ENCODE data around the gene HCN1.
"Not testable (repeated sequence)": the region's sequence is repeated elsewhere in the genome, so short reads cannot be mapped to it uniquely, and the experiment has no call there.

Gene HCN1

DNA sequence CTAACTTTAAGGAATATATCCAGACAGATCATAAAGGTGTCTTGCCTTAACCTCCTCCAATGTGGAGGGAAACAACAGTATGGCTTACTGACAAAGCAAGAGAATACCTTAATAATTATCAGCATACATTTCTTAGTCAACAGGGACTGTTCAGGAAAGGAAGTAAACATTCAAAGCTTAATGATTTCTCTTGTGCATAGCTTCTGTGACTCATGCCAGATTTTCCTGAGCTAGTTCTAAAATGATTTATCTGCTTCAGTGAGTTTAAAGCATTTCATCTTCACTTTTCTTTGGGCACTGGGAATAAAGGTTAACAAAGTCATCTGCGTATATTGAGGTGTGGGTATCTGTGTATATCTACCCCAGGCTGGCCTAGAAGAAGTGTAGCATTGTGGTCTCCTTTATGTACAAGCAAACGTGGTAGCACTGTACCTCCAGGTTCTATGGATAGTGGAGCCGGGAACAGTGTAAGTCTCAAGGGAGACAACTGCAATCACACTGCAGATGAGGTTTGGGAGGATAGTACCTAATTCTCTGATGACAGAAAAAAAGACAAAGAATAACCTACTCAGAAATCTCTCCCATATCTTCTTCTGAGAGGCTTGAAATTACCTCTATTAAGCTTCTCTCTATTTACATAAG is 284.1 kb downstream of the HCN1 start:
- no peak for DNase-seq

DNA sequence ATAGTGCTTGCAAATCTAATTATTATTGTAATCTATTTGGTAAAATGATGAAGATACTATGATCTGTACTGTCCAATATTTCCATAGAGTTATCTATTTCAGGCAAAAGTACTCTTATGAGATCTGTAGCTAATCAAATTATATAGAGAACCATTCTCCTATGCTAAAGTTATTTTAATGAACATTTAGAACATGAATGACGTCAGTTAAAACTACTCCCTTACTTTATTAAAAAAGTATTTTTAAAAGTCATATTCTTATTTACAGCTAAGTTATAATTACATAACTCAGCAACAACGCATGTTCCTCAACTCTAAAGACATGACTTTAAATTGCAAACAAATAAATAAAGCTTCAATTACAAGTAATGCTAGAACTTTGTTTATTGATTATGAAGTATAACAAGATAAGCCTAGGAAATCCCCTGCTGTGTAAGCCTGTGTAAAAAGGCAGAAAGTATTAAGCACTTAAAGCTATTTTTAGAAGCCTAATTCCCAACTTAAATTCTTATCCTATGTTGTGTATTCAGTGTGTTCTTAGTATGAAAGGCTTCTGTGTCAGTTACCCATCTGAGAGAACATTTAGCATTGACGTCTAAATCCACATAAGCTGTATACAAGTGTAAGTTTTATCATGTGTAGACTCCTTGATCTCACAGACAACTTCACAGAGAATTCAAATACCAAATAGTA is 285.7 kb downstream of the HCN1 start:
- no peak for DNase-seq

DNA sequence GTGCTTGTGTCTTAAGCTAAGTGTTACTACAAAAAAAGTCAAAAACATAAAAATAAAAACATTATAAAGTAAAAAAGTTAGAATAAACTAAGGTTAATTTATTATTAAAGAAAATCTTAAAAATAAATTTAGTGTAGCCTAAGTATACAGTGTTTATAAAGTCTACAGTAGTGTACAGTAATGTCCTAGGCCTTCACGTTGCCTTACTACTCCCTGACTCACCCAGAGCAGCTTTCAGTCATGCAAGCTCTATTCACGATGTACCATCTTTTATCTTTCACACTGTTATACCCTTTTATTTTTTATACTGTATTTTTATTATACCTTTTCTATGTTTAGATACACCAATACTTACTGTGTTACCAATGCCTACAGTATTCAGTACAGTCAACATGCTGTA is 288.1 kb downstream of the HCN1 start:
- DNase-seq: no peak

DNA sequence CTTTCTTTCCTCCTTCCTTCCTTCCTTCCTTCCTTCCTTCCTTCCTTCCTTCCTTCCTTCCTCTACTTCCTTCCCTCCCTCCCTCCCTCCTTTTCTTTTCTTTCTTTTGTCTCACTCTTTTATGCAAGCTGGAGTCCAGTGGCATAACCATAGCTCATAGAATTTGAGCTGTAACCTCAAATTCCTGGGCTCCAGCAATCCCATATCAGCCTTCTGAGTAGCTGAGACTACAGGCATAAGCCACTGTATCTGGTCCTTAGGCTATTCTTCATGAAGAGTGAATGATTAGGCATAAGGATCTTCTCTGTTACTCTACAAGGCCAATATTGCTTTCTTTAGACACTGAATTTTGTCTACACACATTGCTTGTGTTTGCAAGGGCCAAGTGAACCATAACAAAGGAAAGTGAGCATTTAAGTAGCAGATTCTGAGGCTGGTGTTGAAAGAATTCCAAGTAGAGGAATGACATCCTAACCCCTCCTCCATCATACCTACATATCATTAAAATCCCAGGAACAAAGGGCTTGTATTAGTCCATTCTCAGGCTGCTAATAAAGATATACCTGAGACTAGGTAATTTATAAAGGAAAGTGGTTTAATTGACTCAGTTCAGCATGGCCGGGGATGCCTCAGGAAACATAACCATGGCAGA is 293.2 kb downstream of the HCN1 start:
- no peak for DNase-seq

DNA sequence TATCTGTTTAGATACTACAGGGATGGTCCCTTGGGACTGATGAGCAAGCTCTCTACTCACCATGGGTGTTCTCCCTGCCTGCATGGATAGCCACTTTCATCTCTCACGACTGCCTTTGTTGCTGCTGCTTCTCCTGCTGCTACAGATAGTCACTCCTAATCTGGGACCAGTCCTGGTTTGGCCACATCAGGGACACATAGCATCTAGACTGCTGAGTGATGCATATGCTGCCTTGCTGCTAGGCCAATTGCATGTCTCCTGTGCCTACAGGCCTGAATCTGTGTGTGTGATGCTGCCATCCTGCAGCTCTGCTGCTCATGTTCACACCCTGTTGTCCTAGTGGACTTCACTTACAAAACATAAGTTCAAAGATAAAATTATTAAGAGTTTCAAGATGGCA is 297.1 kb downstream of the HCN1 start:
- DNase-seq: no peak

DNA sequence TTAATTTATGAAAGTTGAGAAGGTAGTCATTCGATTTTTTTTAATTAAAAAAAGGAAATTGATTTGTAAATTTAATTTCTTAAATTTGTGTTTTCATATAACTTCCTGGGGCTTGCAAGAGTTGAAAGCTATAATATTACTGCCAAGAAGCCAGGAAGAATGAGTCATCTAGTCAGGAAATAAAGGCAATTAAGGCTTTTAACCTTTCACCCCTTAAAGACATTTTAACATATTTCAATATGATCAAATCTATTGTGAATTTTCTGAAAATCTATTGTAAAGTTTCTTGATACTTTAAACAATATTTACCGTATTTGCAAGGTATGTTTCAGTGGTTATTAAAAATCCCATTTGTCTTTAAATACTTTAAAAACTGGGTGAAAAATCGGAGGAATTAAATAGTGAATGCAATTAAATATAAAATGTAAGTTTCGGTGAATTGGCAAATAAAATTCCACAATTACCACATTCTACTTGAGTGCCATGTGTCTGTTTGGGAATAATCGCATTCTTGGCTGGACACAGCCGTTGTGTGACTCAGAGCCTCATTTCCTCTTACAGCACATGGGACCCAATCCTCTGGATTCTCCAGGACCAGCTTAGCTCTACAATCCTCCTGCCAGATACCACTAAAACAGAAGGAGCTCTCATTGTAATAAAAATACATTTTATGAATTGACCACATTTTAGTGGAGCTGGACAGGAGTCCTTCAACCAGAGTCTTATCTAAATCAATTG is 310.7 kb downstream of the HCN1 start:
- no peak for DNase-seq

DNA sequence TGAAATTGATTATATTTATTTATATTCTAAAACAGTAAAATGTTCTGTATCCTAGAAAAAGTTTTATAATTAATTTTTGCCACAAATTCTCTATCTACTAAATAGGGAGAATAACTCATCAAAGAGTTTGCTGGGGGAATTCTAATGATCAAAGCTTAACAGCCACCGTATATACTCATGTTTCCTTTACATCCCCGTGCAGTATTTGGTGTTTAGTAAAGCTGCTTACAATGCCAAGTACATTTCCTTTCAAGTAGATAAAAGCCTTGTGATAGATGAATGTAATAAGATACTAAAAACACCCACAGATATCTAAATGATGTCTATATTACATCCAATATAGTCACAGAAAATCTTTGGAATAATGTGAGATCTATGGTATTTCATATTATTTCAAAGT is 312.2 kb downstream of the HCN1 start:
- no peak for DNase-seq

DNA sequence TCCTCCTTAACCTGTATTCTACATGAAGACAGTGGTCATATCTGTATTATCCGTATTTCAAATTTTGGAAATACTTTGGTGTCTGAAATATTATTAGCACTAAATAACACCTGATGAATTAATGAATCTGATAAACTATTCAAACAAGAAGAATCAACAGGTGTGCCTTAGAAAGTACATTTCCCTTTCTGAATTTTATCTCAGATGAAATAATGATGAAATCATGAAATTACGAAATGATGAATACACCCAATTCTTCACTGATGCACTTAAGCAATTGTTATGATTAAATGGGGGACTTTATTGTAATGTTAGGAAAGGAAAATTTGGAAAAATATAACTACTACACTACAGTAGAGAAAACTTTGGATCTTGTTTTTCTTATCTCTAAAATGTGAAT is 313.6 kb downstream of the HCN1 start:
- DNase-seq: no peak

DNA sequence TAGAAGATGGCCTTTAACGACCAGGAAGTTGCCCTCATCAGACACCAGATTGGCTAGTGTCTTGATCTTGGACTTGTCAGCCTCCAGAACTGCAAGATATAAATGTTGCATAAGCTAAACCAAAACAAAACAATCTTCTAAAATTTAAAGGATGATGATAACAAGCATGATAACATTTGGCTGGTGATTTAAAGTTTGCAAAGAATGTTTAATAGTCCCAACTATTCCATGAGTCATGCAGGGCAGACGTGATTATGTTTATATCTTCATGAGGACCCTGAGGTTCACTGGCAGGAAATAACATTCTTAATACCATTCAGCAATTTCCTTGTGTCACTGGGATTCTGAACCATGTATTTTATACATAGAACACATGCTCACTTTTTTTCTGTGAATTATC is 319.8 kb downstream of the HCN1 start:
- no peak for DNase-seq

DNA sequence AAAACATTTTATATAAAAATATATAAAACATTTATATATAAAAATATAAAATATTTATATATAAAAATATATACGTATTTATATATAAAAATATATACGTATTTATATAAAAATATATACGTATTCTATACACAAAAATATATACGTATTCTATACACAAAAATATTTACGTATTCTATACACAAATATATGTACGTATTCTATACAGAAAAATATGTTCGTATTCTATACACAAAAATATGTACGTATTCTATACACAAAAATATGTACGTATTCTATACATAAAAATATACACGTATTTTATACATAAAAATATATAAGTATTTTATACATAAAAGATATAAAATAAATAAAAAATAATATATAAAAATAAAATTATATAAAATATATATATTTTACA is 323.6 kb downstream of the HCN1 start:
- no peak for DNase-seq

DNA sequence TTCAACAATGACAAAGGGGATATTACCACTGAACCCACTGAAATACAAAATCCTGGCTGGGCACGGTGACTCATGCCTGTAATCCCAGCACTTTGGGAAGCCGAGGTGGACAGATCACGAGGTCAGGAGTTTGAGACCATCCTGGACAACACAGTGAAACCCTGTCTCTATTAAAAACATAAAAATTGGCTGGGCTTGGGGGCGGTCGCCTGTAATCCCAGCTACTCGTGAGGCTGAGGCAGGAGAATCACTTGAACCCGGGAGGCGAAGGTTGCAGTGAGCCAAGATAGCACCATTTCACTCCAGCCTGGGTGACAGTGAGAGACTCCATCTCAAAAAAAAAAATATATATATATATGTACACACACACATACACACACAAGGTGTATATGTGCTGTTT is 324.8 kb downstream of the HCN1 start:
- not testable (repeated sequence) for DNase-seq

DNA sequence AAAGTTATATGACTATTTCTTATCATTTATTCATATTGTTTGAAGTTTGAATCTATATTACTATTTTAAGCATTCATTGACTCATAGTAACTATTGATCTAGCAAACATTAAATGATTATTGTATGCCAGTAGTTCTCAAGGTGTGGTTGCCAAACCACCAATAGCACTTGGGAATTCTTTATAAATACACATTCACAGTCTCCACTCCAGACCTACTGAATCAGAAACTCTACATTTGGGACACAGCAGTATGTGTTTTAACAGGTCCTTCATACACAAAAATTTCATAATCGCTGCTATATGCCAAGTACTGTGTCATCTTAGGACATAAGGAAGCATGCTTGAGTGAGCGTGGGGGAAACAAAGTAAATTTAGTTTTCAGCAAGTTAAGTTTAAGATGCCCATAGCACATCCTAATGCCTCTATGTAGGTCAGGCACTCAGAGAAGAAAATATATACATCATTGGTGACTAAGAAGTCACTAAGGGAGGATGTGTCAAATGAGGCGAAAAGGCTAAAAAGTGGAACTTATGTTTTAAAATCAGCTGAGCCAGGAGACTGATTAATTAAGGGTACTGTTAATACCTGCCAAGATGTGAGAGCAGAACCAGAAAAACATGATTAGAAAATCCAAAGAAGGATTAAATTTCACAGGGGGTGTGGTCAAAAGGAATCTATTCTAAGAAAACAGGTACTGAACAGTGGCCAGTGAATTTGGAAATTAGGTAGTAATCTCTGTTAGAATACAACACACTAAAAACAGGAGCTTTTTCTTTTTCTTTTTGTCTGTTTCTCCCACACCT is 340.8 kb downstream of the HCN1 start:
- no peak for DNase-seq

DNA sequence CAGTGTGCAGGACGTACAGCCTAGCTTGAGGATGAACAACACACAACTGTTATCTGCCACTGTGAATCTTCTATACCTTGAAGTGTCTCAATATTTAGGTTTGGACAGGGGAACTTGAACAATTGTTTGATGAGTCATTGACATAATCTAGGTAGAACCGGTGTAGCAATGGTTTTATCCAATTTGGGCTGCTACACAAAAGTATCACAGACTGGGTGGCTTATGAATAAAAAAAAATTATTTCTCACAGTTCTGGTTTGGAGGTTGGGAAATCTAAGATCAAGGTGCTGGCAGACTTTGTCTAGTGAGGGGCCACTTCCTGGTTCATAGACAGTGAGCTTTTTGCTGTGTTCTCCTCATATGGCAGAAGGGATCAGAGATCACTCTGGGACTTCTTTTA is 359.7 kb downstream of the HCN1 start:
- no peak for DNase-seq

DNA sequence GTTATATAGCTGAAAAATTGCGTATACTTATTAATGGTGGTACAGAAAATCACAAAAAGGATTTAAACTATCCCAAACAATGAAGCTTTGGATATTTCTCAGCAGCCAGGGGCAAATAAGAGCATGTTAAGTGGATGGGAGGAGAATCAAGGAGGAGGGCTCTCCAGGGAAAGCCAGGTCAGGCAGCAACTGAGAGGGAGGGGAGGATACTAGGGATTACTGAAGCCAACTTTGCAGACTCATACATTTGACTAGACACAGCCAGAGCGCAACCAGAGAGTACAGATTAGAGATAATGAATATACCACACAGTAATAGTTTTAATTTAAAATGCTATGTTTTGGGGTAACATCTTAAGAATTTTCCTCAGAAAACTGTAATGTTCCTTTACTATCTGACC is 360.2 kb downstream of the HCN1 start:
- no peak for DNase-seq

DNA sequence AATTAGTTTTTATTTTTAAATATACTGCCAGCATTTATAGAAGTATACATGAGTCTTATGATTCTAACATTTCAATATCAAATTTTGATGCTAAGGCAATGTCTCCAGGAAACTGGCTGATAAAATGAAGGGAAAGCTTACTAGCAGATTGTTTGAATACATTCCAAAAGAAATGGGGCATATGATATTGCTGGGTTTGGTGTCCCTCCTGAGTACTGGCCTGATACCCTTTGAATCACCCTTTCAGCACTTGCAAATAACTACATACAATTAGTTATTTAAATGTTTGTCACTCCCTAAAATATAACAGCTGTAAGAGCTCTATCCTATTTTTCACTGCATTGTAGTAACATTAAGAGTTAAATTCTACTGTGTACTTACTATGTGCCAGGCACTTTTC is 360.8 kb downstream of the HCN1 start:
- no peak for DNase-seq

DNA sequence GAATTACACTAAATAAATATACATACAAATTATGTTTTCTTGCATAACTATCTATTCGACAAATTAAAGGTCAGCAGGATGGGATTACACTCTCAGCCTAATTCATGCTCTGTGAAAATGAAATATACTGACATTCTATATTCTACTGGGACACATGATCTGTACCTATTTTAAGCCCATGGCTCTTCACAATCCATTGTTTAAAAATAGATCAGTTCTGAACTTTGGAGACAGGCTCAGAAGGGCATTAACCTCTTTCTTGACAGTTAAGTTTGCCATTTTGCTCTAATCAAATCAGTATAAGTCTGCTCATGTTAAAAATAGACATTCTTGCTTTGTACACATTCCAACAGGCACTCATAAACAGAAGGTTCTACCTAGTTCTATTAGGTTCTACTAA is 361.2 kb downstream of the HCN1 start:
- DNase-seq: no peak

DNA sequence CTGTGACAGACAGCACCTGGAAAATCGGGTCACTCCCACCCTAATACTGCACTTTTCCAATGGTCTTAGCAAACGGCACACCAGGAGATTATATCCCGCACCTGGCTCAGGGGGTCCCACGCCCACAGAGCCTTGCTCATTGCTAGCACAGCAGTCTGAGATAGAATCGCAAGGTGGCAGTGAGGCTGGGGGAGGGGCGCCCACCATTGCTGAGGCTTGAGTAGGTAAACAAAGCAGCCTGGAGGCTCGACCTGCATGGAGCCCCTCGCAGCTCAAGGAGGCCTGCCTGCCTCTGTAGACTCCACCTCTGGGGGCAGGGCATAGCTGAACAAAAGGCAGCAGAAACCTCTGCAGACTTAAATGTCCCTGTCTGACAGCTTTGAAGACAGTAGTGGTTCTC is 383.6 kb downstream of the HCN1 start:
- DNase-seq: not testable (repeated sequence)

DNA sequence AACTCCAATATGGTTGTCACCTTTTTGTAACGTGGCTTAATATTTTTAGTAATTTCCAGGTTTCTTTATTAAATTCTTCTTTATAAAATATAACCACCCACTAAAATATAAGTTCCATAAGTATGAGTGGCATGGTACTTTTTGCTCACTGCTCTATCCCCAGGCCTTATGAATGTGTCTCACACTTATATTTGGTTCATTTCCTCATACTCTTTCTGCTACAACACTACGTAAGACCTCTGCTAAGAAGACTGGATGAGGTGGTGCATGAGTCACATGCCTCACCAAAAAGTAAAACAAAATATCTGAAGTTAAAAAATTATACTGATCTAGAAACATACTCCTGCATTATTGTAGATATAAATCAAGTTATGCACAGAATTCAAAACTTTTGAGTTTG is 400.9 kb downstream of the HCN1 start:
- DNase-seq: no peak

DNA sequence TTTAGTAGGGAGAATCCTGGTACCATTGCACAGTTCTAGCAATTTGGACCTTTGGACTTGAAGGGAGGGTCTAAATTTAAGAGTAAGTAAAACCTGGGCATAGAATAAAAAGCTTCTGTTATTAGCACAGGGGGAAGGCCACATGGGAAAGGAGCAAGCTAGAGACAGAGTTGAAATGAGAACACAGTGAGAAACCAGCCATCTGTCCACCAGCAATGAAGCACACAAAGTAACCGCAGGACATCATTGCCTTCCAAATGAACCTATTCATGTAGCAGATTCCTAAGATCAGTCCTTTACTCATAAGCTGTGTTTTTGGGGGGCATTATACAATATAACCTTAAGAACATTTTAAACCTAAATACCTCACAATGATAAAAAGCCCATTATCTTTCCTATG is 407.4 kb downstream of the HCN1 start:
- DNase-seq: no peak

DNA sequence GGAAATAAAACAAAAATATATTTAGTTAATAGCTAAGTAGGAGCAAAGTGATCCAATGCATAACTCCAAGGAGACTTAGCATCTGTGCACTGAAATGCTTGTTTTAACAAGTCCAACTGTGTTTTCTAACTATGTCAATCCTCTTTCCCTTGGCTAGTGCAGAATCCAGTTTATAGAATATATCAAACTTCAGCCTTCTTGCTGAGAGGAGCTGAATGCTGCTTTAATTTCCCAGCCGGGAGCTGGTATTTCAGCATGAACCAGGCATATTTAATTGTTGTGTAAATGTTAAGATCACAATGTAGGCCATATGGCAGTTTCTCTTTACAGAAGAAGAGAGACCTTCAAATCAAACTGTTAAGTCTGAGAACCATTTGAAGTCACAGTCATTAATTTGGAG is 411.7 kb downstream of the HCN1 start:
- no peak for DNase-seq

DNA sequence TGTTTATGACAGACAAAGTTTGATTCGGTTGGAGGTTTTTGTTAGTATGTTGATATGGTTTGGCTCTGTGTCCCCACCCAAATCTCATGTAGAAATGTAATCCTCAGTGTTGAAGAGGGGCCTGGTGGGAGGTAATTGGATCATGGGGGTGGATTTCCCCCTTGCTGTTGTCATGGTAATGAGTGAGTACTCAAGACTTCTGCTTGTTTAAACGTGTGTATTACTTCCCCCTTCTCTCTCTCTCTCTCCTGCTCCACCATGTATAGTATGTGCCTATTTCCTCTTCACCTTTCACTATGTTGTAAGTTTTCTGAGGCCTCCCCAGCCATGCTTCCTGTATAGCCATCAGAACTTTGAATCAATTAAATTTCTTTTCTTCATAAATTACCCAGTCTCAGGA is 415.1 kb downstream of the HCN1 start:
- no peak for DNase-seq

DNA sequence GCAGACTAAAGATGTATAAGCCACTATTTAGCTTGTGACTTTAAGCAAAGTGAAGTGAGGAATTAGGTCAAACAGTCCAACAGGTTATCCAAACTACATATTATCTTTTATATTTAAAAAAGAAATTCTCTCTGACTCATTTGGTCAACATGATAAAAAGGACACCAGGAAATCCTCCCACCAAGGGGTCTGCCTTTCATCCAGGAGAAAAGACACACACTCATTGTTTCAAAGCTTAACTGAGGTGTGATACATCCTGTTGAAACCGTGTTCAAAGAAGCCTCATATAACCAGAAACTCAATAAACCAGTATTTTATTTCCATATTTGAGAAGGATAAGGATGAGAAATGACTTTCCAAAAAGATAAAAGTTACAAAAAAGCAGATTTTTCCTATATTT is 417.1 kb downstream of the HCN1 start:
- no peak for DNase-seq

DNA sequence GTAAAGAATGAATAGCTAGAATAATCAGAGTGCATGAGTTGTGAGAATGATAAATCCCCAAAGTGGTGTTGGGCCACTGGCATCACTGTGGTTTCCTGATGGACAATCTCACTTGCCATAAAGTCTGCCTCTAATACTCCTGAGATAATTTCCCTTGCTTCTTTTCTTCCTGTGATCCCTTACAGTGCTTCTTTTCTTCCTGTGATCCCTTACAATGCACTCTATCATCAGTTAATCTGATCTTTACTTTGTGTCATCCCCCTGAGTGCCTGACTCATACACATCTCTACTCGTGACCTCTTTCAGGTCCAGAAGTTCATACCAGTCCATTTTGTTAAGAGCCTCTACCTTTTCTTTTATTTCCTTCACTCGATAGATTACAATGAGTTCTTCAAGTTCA is 418.3 kb downstream of the HCN1 start:
- DNase-seq: no peak
